ENCODE measurements around the gene CAMTA2. TPM values are rescaled to one million over a fixed set of nuclear protein-coding genes. Genes with fewer than 3 reads are reported as not detected.

The CAMTA2 gene
- total and polyA plus RNA-seq, 9 of the 15 experiments (the other 6 are each of a cell fraction or from before 2014, with no cell fraction given) = 0.24 to 25.1 (median 6.3) TPM

DNA sequence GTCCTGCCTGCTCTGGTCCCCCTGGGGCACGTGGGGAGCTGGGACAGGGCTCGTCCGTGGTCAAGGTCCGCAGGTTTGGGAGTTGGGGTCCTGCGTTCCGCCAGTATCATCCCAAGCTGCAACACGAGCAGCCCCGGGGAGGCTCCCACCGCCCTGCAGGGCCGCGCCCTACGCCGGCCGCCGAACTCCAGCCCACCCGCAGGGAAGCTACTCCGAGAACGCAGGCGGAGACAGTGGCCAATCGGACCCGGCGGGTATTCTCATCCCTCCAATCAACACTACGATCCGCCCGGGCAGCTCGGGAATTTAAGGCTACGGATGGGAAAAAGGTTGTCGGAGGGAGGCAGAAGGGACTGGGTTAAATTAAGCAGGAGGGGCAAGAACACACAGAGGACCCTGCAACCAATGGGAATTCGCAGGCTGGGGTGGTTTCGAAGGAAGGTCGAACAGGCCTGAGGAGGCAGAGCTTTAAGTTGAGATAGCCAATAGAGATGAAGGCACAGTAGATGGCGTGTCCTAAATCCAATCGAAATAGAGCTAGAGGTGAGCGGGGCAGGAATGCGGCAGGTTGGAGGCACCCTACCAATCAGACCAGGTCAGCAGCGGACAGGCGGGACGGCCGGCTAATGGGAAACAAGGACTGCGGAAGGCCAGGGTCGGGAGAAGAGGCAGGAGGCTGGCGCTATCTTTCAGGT, 20.5 kb downstream of the CAMTA2 start (continued):
- TF ChIP-seq, protein P1, sequence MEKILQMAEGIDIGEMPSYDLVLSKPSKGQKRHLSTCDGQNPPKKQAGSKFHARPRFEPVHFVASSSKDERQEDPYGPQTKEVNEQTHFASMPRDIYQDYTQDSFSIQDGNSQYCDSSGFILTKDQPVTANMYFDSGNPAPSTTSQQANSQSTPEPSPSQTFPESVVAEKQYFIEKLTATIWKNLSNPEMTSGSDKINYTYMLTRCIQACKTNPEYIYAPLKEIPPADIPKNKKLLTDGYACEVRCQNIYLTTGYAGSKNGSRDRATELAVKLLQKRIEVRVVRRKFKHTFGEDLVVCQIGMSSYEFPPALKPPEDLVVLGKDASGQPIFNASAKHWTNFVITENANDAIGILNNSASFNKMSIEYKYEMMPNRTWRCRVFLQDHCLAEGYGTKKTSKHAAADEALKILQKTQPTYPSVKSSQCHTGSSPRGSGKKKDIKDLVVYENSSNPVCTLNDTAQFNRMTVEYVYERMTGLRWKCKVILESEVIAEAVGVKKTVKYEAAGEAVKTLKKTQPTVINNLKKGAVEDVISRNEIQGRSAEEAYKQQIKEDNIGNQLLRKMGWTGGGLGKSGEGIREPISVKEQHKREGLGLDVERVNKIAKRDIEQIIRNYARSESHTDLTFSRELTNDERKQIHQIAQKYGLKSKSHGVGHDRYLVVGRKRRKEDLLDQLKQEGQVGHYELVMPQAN (IDR thresholded peaks at IDR 0.05; ENCODE audit: borderline replicate concordance) = no peak
- TF ChIP-seq ESRRA (IDR thresholded peaks at IDR 0.05; ENCODE audit: borderline replicate concordance, low read depth) (no peak), ZNF57 (CRISPR knock-in tag; IDR thresholded peaks at IDR 0.05) (no peak), NR2C1 (IDR thresholded peaks at IDR 0.05) (peak; percentile 81), NR2C1 (tag; IDR thresholded peaks at IDR 0.05) (0 out of 2 replicates have a peak, but pooled peaks have one; percentile 9), CREM (IDR thresholded peaks at IDR 0.05; ENCODE audit: low read depth) (peak; percentile 65), SP1 (CRISPR knock-in tag; IDR thresholded peaks at IDR 0.05) (peak; percentile 69), FOXP1 (CRISPR knock-in tag; IDR thresholded peaks at IDR 0.05) (no peak), MTA3 (IDR thresholded peaks at IDR 0.05; ENCODE audit: borderline replicate concordance) (peak; percentile 19; the same call in 1 of the 2 replicates), CBX3 (IDR thresholded peaks at IDR 0.05; ENCODE audit: borderline replicate concordance in 1 of 2, low read length in 2 of 2) (peak in 1 of 2 experiments; percentile 42; a peak in 1 of 3 replicates), RNF2 (IDR thresholded peaks at IDR 0.05) (peak; percentile 33; the same call in 1 of the 2 replicates), ZNF347 (CRISPR knock-in tag; IDR thresholded peaks at IDR 0.05; ENCODE audit: low read depth) (no peak)
- TF ChIP-seq, protein P2, sequence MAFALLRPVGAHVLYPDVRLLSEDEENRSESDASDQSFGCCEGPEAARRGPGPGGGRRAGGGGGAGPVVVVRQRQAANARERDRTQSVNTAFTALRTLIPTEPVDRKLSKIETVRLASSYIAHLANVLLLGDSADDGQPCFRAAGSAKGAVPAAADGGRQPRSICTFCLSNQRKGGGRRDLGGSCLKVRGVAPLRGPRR (CRISPR knock-in tag; IDR thresholded peaks at IDR 0.05) = no peak
- TF ChIP-seq, protein P3, sequence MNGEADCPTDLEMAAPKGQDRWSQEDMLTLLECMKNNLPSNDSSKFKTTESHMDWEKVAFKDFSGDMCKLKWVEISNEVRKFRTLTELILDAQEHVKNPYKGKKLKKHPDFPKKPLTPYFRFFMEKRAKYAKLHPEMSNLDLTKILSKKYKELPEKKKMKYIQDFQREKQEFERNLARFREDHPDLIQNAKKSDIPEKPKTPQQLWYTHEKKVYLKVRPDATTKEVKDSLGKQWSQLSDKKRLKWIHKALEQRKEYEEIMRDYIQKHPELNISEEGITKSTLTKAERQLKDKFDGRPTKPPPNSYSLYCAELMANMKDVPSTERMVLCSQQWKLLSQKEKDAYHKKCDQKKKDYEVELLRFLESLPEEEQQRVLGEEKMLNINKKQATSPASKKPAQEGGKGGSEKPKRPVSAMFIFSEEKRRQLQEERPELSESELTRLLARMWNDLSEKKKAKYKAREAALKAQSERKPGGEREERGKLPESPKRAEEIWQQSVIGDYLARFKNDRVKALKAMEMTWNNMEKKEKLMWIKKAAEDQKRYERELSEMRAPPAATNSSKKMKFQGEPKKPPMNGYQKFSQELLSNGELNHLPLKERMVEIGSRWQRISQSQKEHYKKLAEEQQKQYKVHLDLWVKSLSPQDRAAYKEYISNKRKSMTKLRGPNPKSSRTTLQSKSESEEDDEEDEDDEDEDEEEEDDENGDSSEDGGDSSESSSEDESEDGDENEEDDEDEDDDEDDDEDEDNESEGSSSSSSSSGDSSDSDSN (IDR thresholded peaks at IDR 0.05; ENCODE audit: borderline replicate concordance in 1 of 2, low read depth in 2 of 2, low read length in 2 of 2) = peak in 1 of 2 experiments; percentile 38; a peak in 2 of 4 replicates
